Fibroblast of the aortic adventitia (primary cell): ENCODE measurements around the gene MGMT. TPM values are rescaled to one million over a fixed set of nuclear protein-coding genes. Genes with fewer than 3 reads are reported as not detected.

ENCODE experiments used
- DNase-seq: peaks from one replicate; pipeline ENCODE4 v3.0.0-alpha.2; 2010; ENCODE audit warnings: low read depth
- H3K4me3 ChIP-seq: 2 replicates; pipeline ENCODE4 v1.5.1; 2011; ENCODE audit warnings: low read depth, mild to moderate bottlenecking, control low read depth, low read length, moderate library complexity
- total RNA-seq: library from RNA; depleted of rRNA; stranded (reverse); fragments of >200 nt; gene quantifications from 2 replicates; pipeline ENCODE4 v1.2.3, GENCODE V29; 2012; ENCODE audit warnings: low replicate concordance
- TF ChIP-seq, protein P1 (sequence below): IDR thresholded peaks from 2 replicates; pipeline ENCODE4 v1.5.1; 2011; ENCODE audit warnings: mild to moderate bottlenecking, low read length, control low read depth, inconsistent platforms; ENCODE audit not compliant: insufficient read depth

MGMT gene
- total RNA-seq, 1 donor: 21.8 TPM

DNA sequence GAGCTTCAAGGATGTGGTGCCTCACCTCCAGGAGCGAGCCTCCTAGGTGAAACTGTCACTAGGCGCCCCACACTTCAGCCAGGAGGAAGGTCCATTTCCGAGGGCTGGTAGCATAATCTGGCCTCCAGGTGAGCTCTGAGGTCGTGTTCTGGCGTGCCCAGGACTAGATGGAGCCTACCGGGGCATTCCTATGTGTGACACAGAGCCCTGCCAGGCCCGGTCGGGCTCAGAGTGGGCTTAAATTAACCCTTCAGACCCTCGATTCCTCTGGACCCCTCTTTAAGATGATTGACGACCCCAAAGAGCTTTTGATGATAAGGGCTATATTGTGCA, 263.9 kb downstream of the MGMT start:
- TF ChIP-seq, protein P1, sequence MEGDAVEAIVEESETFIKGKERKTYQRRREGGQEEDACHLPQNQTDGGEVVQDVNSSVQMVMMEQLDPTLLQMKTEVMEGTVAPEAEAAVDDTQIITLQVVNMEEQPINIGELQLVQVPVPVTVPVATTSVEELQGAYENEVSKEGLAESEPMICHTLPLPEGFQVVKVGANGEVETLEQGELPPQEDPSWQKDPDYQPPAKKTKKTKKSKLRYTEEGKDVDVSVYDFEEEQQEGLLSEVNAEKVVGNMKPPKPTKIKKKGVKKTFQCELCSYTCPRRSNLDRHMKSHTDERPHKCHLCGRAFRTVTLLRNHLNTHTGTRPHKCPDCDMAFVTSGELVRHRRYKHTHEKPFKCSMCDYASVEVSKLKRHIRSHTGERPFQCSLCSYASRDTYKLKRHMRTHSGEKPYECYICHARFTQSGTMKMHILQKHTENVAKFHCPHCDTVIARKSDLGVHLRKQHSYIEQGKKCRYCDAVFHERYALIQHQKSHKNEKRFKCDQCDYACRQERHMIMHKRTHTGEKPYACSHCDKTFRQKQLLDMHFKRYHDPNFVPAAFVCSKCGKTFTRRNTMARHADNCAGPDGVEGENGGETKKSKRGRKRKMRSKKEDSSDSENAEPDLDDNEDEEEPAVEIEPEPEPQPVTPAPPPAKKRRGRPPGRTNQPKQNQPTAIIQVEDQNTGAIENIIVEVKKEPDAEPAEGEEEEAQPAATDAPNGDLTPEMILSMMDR: no peak
- no peak for DNase-seq
- H3K4me3 ChIP-seq: no peak overlapping the region

DNA sequence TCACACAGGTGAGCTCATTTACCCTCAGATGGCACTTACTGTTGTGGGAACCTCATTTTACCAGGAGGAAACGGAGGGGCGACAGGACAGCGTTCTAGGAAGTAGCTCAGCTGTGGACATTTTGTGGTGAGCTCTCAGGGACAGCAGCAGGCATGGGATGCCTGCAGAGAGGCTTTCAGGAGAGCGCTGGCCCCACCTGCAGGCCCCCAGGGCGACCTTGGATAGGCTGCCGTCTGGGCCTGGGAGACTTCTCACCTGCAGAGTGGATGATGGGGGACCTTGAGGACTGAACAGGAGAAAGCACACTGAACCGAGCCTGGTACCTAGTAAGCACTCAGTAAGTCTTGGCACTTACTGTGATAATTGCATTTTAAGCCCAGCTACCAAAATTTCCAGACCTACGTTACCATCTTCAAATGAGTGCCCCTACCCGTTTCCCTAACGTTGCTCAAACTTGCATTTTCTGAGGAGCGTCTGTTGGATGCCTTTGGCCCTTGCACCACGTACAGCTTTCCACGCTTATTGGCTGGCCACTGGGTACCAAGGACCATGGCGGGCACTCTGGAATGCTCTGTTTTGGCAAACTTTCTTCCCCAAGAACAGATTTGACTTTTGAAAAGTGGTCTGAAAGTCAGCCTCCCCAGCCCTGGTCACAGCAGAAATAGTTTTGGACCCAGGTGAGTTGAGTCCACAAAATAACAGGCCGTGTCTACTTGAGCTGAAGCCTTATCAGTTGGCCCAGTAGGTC, 273.7 kb downstream of the MGMT start:
- no peak overlapping the region for H3K4me3 ChIP-seq
- no peak for DNase-seq
- TF ChIP-seq, protein P1: no peak

DNA sequence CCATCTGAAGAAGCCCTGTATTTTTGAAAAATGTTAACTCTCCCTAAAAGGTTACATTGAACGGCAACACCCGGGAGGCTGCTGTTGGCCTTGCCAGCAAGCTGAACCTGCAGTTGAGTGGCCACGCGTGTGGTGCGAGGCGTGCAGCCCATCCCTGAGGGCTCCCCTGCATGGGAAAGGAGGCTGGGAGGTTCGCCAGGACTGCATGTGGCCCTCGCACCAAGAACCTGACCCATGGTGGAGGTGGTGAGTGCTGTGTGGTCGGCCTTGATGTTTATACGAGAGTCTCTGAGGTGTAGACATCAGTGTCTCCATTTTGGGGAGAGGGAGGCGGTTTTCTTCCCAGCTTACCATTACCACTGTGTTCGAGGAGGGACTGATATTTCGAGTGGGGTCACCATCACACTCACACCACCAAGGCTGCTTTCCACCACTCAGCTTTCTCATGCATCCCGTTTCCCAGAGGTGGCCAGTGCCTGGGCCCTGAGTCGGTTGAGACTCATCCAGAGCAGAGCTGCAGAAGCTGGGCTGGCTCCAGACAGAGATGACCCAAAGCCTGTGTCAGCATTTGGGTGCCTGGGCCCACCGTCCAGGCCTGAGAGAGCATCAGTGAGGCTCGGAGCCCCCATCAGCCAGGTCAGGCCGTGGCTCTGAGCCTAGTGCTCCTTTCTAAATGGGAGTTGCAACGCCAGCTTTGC, 274.4 kb downstream of the MGMT start:
- DNase-seq: no peak
- no peak overlapping the region for H3K4me3 ChIP-seq
- TF ChIP-seq, protein P1: no peak

DNA sequence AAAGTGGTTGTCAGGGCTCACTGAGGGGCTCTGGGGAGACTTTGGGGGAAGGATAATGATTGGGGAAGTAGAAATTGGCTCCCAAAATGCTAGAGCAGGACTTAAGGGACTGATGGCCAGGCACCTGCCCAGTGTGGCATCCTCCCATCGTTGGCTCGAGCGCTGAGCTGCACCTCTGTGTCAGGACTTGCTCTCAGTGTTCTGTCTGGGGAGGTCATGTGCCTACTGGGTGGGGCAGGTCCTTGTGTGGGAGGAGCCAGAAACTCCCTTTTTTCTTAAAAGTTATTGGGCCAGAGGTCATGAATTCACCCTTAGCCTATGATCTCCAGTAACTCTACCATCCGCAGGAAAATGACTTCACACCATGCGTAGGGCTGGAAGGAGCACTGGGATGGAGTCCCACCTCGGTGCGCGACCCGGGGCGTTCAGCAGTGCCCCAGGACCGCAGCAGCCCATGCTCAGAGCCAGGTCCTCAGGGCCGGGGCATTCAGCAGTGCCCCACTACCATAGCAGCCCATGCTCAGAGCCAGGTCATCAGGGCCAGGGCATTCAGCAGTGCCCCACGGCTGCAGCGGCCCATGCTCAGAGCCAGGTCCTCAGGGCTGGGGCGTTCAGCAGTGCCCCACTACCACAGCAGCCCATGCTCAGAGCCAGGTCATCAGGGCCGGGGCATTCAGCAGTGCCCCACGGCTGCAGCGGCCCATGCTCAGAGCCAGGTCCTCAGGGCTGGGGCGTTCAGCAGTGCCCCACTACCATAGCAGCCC, 275.1 kb downstream of the MGMT start:
- no peak overlapping the region for H3K4me3 ChIP-seq
- no peak for DNase-seq
- TF ChIP-seq, protein P1: no peak

DNA sequence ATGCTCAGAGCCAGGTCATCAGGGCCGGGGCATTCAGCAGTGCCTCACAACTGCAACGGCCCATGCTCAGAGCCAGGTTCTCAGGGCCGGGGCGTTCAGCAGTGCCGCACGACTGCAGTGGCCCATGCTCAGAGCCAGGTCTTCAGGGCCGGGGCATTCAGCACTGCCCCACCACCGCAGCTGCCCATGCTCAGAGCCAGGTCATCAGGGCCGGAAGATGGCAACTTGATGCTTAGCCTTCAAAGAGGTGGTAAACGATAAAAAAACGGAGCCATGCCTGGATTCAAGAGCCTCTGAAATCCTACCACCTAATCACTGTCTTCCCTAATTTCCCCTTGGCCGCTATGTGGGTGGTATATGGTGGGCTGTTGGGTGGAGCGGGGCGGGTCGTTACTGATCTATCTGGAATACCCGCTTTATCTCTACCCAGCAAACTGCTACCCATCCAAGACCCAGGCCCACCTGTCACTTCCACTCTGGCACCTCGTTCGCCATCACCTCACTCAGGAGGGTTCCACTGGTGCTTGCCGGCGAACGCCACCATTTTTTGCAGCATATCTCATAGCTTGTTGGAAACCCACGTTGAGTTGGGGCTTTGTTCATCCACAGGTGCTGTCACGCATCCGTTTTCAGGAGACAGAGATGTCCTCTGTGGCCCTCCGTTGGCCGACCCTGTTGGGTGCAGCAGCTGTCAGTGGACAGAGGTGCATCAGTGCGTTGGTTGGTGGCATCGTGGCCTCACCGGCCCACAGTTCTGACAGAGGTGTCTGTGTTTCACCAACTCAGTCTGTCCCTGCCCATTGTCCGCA, 275.9 kb downstream of the MGMT start:
- TF ChIP-seq, protein P1: no peak
- H3K4me3 ChIP-seq: no peak overlapping the region
- DNase-seq: no peak

DNA sequence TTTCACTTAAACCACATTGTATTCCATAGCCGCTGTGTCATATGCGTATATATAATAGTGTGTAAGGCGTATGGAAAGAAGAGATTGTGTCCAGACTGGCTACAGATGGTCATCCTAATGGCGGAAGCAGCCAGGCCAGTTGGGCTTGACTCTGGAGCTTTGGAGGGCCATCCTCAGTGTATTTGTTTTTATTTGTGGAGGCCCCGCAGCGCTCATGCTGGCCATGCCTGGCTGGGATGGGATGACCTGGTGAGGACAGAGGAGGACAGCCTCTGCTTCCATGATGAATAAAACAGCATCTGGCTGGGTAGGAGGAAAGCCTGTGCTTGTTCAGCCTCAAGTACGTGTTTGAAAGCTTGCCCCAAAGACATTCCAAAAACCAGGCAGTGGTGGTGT, 276.7 kb downstream of the MGMT start:
- no peak overlapping the region for H3K4me3 ChIP-seq
- no peak for DNase-seq
- TF ChIP-seq, protein P1: no peak
